Ovary (tissue), 3 donors: ENCODE data around the gene NUTM1.

ENCODE experiments used
- CTCF ChIP-seq, 3 donors: fragments of 450-650 bp in 2 of 3; fragments of 200-600 bp in 1 of 3; IDR thresholded peaks; one replicate each; pipeline versions ENCODE4 v1.5.1 to v1.8.0; 2016 to 2022; ENCODE audit warnings: antibody characterized with exemption in 3 of 3, mild to moderate bottlenecking in 1 of 3
- POLR2A ChIP-seq: fragments of 450-650 bp; IDR thresholded peaks from one replicate; pipeline ENCODE4 v1.6.1; 2017; ENCODE audit warnings: antibody characterized with exemption, mild to moderate bottlenecking, moderate library complexity
- donor health status: DM: no; HTN: no; CAD: no.

- TF ChIP-seq CTCF (IDR thresholded peaks at IDR 0.05) (no peak), POLR2A (no peak)
Observed at GRCh38 chr15:34358367-34358766, 15.3 kb downstream of the NUTM1 start.
